Bronchial epithelial cell (primary cell): ENCODE measurements around the gene GCNT1. TPM values are rescaled to one million over a fixed set of nuclear protein-coding genes. Genes with fewer than 3 reads are reported as not detected.

Experiments used
- DNase-seq: peaks from one replicate; pipeline ENCODE4 v3.0.0-alpha.2; 2010; ENCODE audit warnings: low read depth
- FAIRE-seq: peaks from 2 replicates; lab custom pipeline; 2011; peaks lifted over from hg19 to GRCh38; lab: Jason Lieb, UNC
- H3K27me3 ChIP-seq: 2 replicates; pipeline ENCODE4 v1.5.1; 2011; ENCODE audit warnings: low read length; ENCODE audit not compliant: control insufficient read depth, insufficient read depth
- H3K36me3 ChIP-seq: 2 replicates; pipeline ENCODE4 v1.5.1; 2011; ENCODE audit warnings: low read length; ENCODE audit not compliant: control insufficient read depth, insufficient read depth
- H3K4me3 ChIP-seq: 2 replicates; pipeline ENCODE4 v1.5.1; 2011; ENCODE audit warnings: mild to moderate bottlenecking, low read depth, low read length, control low read depth
- total RNA-seq: library from RNA; depleted of rRNA; stranded (reverse); fragments of >200 nt; gene quantifications from 2 replicates; pipeline ENCODE4 v1.2.1, GENCODE V29; 2014
- TF ChIP-seq, protein P1 (sequence below): IDR thresholded peaks from 2 replicates; pipeline ENCODE4 v1.5.1; 2011; ENCODE audit warnings: mild to moderate bottlenecking, moderate library complexity, low read length, control low read depth, inconsistent platforms; ENCODE audit not compliant: insufficient read depth, severe bottlenecking

GCNT1 gene
- total RNA-seq, 1 donor from 2014 or later, result 3.7 TPM

DNA sequence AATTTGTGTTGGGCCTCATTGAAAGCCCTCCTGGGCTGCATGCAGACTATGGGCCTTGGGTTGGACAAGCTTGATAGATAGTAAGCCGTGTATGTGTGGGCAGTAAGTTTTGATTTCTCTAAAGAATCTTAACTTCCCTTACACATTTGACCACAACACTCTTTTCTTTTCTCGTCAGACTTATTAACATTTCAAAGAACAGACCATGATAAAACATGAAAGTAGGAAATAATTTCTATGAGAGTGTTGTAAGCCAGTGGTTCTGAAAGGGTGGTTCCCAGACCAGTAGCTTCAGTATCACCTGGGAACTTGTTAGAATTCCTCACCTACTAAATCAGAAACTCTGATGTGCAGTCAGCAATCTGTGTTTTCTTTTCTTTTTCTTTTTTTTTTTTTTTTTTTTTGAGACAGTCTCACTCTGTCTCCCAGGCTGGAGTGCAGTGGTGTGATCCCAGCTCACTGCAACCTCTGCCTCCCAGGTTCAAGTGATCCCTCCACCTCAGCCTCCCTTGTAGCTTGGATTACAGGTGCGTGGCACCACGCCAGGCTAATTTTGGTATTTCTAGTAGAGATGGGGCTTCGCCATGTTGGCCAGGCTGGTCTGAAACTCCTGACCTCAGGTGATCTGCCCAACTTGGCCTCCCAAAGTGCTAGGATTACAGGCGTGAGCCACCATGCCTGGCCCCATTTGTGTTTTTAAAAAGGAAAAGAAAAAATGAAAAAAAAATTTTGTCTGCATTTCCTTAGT lies 20.0 kb upstream of the GCNT1 start:
- H3K4me3 ChIP-seq, result no peak overlapping the region
- H3K27me3 ChIP-seq, result no peaks in the 10 kb centered on the region
- DNase-seq, result no peak
- no peak for FAIRE-seq
- TF ChIP-seq, protein P1, sequence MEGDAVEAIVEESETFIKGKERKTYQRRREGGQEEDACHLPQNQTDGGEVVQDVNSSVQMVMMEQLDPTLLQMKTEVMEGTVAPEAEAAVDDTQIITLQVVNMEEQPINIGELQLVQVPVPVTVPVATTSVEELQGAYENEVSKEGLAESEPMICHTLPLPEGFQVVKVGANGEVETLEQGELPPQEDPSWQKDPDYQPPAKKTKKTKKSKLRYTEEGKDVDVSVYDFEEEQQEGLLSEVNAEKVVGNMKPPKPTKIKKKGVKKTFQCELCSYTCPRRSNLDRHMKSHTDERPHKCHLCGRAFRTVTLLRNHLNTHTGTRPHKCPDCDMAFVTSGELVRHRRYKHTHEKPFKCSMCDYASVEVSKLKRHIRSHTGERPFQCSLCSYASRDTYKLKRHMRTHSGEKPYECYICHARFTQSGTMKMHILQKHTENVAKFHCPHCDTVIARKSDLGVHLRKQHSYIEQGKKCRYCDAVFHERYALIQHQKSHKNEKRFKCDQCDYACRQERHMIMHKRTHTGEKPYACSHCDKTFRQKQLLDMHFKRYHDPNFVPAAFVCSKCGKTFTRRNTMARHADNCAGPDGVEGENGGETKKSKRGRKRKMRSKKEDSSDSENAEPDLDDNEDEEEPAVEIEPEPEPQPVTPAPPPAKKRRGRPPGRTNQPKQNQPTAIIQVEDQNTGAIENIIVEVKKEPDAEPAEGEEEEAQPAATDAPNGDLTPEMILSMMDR, result no peak
- H3K36me3 ChIP-seq, result no peaks in the 10 kb centered on the region

DNA sequence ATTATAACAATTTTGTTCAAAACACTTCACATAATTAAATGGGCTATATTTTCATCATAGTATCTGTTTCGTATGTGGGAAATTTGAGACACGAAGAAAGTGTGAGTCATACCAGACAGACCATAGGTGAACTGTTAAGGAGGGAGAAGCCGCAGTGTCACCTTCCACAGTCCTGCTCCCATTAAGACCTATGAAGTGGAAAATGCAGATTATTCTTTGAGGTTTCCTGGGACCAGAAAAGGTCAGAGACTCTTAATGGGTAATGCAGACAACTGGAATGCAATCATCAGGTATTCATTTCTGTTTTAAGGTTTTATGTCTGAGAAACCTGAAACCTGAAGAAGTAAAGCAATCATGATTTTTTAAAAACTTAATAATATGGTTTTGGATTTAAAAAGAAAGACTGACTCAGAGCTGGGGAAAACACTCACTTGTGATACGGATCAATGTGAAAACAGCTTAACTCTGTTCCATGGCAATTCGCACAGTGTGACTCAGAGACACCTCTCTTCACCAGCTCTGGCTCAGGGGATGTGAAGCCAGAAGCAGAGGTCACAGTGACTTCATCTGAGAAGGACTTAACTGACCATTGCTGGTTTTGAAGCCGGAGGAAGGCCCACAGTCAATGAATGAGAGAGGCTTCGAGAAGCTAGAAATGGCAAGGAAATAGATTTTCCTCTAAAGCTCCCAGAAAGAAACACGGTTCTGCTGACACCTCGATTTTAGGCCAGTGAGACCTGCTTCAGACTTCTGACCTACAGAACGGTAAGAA lies 17.2 kb upstream of the GCNT1 start:
- TF ChIP-seq, protein P1, result no peak
- H3K4me3 ChIP-seq, result no peak overlapping the region
- DNase-seq (peak; percentile 77), FAIRE-seq (no peak)
- H3K27me3 ChIP-seq, result no peaks in the 10 kb centered on the region
- H3K36me3 ChIP-seq, result no peaks in the 10 kb centered on the region

DNA sequence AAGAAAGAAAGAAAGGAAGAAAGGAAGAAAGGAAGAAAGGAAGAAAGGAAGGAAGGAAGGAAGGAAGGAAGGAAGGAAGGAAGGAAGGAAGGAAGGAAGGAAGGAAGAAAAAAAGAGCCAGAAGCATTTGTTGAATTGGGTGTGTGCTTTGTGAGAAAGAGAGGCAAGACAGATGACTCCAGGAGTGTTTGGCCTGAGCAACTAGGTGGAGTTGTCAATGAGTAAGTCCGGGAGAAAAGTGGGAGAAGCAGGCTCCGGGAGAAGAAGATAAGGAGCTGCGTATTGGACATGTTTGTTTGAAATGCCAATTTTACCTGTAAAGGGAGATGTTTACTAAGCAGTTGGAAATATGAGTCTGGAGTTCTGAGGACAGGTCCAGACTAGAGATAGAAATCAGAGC lies 15.1 kb upstream of the GCNT1 start:
- DNase-seq, result peak; percentile 62
- Histone ChIP-seq H3K27me3 (no peaks in the 10 kb centered on the region), H3K36me3 (no peaks in the 10 kb centered on the region), H3K4me3 (no peak overlapping the region)
- no peak for FAIRE-seq
- TF ChIP-seq, protein P1, result no peak

DNA sequence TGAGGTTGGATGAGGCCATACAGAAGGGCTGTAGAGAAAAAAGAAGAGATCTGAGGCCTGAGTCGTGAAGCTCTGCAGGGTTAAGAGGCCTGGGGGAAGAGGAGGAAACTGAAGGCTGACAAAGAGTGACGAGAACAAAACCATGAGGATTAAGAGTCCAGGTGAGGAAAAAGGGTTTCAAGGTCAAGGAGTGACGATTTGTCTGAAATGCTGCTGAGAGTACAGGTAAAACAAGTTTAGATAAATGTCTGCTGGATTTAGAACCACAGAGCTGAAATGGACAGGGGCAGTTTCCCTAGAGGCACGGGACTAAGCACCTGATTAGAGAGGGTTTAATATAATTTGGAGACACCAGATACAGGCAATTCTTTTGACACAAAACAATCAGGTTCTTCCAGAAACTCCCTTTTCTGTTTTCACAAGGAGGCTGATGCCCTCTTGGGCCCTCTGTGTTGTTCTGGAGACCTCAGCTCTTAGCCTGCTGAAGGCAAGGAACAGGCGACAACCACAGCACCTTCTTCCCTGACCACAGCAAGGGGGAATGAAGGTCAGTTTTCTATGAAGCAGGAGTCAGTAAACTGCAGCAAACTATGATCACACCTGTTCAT lies 14.6 kb upstream of the GCNT1 start:
- peak; percentile 72 for FAIRE-seq
- Histone ChIP-seq H3K27me3 (no peaks in the 10 kb centered on the region), H3K4me3 (no peak overlapping the region), H3K36me3 (no peaks in the 10 kb centered on the region)
- no peak for DNase-seq
- TF ChIP-seq, protein P1, result no peak

DNA sequence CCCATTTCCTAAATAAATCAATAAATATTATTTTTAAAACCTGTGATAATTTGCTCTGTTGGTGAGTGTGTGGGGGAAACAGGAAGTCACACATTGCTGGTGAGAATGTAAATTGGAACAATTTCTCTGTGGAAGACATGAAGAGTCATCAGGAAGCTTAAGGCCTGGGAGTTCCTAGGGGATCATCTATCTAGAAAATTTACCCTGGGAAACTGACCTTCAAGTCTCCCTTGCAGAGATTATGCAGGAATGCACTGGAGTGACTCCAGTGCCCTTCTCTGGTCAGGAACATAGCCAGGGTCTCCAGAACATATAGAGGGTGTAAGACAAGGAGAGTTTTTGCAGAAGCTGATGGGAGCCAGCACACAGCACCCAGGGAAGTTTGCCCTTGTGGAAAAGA lies 13.0 kb upstream of the GCNT1 start:
- Histone ChIP-seq H3K36me3 (no peaks in the 10 kb centered on the region), H3K27me3 (no peaks in the 10 kb centered on the region), H3K4me3 (no peak overlapping the region)
- TF ChIP-seq, protein P1, result no peak
- DNase-seq, result no peak
- no peak for FAIRE-seq
